Activated CD8-positive, alpha-beta memory T cell treated with anti-CD3 and anti-CD28 coated beads for 4 hours (primary cell): Measurements from ENCODE around the gene TRAPPC12.

Experiments used
- DNase-seq, 2 donors: peaks; one replicate each; pipeline ENCODE4 v3.0.0-alpha.2; 2020; ENCODE audit warnings: low read depth in 2 of 2

Gene TRAPPC12

DNA sequence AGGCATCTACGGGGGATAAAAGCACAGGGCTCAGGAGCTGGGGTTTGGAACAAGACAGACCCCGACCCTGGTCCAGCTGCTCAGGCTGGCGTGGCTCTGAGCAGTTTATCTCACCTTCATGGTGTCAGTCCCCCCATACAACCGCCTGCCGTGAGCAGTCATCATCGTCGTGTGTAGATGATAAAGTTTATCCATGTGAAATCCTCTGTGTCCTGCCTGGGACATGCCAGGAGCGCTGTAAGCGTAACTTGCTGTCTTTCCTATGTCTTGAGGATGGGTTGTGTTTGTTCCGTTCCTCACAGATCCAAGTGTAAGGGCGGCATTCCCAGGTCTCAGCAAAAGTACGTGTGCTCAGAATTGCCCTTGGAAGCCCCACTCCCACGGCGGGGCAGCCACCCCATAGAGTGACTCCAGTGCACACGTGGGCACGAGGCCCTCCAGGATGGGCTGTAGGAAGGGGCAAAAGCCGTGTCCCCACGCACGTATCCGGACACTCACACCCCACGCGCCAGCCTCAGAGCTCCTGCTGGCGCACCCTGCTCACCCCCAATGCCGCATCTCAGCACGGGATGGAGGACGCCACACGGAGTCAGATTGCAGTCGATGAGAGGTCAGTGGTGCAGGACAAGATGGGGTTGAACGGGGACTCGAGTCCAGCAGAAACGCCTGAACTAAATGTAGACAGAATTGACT lies 88.9 kb downstream of the TRAPPC12 start:
- no peak for DNase-seq

DNA sequence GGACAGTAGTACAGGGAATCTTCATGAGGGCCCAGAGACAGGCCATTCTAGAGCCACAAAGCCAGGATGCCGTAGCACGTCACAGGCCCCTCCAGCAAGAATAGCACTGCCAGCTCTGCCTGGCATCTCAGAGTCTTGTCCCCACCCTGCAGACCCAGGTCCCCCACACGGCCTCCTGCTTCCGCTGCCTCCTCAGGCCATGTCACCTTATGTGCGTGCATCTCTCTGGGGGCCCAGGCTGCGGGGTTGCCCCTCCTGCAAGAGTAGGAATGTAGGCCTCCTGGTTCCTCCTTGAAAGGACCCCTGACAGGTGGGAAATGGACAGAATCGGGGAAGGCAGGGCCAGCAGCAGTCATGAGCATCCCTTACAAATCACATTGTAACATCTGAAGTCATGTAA lies 90.0 kb downstream of the TRAPPC12 start:
- no peak for DNase-seq

DNA sequence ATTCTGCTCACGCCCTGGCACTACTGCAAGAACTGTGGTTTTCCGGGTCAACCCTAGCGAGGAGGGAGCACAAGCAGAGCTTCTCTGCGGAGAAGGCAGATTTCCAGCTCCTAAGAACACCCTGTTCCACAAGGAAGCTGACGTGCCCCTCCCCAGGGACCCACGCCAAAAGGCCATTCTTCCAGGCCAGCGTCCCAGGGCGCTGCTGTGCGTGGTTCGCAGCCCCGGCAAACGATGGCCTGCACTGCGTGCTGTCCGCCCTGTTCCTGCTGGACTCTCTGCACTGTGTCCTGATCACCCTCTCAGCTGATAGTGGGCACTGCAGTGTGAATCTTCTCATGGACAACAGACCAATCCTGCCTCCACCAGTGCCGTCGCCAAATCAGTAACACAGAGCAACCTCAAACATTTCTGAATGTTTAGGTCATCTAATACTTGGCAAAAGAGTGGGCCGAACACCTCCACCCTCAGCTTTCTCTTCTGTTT lies 90.7 kb downstream of the TRAPPC12 start:
- no peak for DNase-seq

DNA sequence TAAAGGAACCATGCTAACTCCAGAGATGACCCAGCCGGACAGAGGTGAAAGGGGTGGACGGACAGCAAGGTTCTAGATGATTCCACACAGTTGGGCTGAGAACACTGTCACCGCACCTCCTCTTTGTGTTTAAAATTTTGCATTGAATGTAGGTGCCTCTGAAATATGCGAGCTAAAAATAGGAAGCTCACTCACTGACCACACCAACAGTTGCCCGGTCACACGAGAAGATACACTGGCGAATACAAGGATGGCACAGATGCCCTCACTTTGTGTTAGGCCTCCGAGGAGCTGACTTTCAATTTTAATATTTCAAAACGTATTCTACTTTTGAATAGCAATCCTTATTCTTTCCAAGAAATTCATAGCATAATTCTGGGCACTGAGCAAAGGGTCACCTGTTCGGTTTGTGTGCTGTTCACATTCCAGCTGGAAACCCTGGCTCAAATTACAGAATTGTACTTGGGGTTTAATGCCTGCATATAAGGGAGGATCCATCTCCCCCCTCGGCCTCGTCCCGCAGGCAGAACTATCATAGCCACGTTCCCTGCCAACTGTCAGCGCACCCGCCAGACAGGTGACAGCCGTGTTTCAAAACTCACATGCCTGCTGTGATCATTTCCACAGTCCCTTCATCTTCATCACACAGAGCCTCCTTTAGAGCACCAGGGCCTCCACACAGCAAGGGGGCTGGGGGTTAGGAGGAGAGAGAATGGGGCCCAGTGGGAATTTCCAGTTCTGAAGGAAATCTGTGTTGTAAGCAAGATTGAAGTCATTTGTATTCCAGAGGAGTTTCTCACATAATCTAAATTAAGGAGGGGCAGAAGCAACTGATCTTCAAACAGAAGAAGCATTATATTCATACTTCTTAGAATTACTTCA lies 91.6 kb downstream of the TRAPPC12 start:
- DNase-seq: no peak

DNA sequence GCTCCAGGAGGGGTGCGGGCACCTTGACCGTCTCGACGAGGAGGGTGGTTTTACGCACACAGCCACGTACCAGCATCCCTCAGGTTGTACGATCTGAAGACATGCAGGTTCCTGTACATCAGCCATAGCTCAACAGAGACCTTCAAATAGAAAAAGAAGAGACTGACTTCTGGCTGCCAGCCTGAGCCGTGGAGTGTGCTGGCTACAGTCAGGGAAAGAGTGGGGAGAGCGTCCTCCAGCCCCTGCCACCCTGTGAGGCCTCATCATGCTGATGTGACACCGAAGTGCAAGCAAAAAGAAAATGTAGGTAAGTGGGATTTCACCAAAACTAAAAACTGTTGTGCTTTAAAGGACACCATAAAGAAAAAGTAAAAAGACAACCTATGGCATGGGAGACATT lies 92.8 kb downstream of the TRAPPC12 start:
- DNase-seq: no peak

DNA sequence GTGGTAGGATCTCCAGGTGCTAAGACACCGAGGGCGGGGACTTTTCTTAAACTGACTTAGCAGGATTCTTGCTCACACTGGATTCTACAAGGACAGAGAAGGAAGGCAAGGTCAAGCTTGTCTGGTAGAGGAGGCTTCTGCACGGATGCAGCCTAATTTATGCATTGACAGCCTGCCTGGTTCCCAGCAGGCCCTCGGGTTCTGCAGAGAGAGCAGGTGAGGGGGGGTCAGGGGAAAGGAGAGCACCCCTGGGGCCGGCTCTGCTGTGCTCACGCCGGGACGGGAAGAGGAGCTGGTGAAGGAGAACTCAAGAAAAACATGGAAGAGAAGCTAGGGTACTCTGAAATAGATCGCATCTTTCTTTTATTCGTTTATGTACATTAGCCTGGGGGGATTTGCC lies 93.5 kb downstream of the TRAPPC12 start:
- DNase-seq: no peak

DNA sequence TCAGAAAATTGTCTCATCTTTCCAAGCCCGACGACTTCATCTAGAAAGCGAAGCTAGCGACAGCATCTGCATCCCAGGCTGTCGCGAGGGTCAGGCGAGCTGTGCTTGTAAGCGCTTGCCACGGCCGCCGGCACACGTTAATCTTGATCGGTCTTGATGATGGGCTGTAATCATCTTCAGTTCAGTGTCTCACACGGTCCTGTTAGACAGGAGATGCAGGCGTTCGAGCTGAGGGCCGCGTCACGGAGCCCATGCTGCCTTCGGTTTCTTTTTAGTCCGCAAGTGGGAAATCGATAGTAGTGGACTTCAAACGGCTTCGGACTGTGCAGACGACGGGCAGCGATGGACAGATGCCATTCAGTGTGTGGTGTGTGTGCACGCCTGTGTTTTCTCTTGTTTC lies 96.3 kb downstream of the TRAPPC12 start:
- DNase-seq: no peak

DNA sequence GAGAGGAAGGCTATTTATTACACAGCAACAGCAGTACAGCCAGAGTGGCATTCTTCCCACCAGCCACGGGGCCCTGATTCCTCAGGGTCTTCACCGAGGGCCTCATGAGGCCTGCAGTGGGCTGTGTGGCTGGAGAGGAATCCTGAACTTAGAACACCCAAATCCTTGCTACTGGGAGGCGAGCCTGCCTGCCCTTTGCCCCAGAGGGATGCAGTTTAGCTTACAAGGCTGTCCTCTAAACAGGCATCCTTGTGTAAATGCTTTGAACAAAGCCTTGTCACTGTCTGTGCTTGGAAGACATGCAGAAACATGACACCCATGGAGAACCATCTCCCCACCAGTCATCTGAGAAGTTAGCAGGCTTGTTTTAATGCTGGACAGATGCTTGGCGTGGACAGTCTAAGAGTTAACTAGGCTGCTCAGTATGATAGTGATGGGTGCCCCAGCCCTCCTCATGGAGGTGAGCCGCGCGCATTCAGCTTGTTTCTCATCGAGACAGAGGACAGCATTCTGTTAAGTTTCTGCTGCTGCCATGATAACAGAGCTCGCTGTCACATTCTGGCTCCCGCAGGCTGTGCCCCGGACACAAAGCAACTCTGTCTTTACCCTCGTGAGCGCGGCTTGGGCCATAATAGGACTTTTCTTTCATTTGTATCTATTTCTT lies 97.0 kb downstream of the TRAPPC12 start:
- DNase-seq: no peak

DNA sequence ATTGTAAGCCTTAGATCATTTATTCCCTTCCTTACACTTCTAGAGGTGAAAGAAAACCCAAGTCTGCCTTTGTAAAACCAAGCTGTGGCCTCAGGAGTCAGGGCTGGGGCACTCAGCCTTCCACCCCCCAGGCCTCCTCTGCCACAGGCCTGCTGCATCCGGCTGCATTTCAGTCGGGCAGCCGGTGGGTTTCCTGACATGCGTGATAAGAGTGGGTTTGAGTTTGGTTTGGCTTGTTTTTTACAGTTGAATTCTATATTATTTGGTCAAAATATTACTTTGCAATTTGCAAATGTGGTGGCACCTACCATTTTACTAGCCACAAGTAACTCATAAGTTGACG lies 97.5 kb downstream of the TRAPPC12 start:
- DNase-seq: no peak

DNA sequence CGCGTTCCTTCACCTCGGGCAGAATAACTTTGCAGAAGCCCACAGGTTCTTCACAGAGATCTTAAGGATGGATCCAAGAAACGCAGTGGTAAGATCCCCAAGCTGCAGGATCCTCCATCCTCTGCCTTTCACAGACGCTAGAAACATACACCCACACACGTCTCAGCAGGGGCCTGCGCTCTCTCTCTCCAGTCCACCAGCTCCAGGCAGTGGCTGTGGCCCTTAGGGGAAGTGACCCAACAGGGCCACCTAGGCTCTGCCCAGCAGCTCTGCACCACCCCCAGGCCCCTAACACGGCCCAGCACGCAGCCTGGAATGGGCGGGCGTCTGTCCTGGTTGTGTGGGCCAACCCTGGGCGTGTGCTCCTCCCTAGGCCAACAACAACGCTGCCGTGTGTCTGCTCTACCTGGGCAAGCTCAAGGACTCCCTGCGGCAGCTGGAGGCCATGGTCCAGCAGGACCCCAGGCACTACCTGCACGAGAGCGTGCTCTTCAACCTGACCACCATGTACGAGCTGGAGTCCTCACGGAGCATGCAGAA lies 99.4 kb downstream of the TRAPPC12 start:
- DNase-seq: no peak

DNA sequence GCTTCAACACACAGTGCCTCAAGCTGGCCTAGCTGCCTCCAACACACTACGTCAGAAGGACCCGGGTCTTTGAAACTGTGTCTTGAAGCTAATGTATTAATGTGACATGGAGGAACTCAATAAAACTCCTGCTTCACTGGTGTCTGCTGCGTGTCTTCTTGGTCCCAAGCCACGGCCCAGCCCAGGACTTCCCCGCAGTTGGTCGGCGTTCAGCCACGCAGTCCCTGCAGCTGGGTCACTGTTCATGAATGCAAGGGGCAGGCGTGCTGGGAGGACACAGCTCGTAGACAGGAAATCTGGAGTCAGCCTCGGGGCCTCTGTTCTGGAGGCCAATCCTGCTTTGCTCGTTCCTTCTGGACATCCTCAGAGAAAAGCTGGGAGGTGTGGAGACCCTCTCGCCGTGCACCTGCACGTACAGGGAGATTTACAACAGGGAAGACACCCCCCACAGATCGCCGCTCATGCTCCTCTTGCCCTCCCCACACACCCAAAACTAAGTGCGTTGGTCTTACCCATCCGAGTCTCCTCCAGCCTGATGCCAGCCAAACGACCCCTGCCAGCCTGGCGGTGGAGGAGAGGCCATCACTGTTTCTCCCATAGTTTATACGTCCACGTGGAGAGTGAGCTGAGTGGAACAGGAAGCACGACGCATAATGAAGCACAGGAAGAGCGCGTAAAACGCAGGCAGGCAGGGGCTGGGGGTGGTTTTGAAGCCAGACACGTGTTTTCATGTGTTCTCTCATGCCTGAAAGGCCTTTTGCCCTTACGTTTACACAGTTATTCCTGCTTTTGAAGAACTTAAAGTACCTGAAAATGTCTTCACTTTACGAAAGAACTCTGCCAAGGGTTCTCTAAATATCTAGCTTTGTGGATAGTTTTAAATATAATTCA lies 100.2 kb downstream of the TRAPPC12 start:
- no peak for DNase-seq

DNA sequence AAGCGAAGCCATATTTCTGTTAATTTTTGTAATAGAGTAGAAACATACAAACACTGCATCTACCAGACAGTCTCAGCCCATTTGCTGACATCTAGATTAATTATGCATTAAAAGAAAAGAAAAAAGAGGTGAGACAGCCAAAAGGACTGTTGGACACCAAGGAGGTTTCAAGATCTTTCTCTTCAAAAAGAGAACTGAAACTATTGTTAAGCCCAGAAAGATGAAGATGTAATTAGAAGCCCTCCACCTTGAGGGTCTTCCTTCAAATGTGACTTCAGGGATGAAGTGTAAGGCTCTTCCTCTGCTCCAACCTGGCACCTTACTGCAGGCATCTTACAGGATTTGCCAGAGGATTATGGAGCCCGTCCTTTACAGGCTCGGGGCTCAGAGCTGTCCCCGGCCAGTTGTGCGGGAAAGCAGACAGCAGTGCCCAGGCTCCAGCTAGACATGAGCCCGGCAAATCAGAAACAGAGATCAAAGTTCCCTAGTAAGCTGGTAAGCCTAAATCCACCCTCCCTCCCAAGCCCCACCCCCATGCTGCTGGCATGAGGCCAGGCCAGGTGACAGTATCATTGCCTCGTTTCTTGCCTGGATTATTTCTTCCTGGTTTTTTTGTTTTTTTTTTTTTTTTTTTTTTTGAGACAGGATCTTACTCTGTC lies 101.0 kb downstream of the TRAPPC12 start:
- DNase-seq: no peak

DNA sequence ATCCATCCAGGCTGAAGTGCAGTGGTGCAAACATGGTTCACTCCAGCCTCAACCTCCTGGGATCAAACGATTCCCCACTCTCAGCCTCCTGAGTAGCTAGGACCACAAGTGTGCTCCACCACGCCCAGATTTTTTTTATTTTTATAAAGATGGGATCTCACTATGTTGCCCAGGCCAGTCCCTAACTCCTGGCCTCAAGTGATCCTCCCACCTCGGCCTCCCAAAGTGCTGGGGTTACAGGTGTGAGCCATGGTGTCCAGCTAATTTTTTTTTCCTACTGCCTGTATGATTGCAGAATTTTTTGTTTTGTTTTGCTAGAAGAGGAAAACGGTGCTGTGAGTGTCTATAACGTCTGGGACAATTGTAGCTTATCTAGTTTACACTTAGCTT lies 101.5 kb downstream of the TRAPPC12 start:
- DNase-seq: no peak

DNA sequence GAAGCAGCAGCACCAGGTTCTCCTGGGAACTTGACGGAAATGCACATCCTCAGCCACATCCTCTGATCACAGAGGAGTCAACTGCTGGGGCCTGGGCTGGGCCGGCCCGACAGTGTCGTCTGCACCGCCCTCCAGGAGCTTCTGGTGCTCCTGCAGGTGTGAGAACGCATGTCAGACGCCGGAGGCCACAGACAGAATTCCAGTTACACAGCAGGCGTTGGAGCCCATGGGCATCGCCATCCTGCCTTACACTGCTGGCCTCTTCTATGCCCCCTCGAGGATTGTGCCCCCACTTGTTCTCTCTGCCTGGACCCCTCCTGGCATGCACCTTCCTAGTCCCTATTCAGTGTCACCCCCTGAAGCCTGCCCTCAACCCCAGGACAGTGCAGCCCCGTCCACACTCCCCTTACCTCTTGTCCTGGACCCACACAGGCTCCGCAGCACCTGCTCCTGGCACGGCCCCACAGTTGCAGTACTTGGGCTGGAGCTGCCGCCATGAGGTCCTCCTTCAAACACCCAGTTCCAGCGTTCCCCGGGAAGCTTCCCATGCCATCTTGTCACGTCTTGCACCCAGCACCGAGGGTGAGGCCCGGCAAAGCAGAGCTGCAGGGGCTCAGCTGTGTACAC lies 102.4 kb downstream of the TRAPPC12 start:
- no peak for DNase-seq

DNA sequence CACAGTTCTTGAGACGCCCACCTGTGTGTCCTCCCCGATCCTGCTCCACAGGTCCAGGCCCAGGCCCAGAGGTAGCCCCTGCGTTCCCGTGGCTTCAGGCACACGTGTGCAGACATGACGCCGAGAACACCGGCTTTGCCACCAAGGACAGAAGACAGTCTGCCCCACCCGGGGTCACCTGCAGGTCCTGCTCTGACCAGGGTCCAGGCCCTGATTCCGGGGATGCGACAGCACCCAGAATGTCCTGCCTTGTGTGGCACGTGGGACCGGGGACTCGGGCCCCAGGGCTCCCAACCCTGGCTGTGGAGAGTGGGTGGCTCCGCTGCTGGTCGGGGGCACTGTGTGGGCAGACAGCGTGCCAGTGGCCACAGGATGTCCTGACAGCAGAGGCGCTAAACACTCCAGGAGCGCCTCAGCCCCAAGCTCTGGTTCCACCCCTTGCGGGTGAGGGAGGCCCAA lies 102.9 kb downstream of the TRAPPC12 start:
- DNase-seq: no peak

DNA sequence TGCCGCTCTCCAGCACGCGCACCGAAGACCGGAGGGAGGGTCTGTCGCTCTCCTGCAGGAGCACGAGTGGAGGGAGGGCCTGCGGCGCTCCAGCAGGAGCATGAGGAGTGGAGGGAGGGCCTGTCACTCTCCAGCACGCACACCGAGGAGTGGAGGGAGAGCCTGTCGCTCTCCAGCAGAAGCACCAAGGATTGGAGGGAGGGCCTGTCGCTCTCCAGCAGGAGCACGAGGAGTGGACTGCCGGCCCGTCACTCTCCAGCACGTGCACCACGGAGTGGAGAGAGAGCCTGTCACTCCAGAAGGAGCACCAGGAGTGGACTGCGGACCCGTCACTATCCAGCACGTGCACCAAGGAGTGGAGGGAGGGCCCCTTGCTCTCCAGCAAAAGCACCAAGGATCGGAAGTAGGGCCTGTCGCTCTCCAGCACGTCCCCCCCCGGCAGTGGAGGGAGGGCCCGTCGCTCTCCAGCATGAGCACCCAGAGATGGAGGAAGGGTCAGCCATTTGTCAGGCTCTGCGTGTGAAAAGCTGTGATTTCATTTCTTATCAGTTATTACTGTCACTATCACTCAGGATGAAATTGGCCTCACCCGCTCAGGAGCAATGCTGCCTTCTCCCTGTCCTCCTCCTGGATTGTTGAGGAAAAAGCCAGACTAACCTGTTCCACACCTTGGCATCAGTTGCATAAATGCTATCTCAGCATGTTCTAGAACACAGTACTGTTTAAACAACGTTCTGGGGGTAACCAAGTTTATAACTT lies 103.9 kb downstream of the TRAPPC12 start:
- DNase-seq: no peak

DNA sequence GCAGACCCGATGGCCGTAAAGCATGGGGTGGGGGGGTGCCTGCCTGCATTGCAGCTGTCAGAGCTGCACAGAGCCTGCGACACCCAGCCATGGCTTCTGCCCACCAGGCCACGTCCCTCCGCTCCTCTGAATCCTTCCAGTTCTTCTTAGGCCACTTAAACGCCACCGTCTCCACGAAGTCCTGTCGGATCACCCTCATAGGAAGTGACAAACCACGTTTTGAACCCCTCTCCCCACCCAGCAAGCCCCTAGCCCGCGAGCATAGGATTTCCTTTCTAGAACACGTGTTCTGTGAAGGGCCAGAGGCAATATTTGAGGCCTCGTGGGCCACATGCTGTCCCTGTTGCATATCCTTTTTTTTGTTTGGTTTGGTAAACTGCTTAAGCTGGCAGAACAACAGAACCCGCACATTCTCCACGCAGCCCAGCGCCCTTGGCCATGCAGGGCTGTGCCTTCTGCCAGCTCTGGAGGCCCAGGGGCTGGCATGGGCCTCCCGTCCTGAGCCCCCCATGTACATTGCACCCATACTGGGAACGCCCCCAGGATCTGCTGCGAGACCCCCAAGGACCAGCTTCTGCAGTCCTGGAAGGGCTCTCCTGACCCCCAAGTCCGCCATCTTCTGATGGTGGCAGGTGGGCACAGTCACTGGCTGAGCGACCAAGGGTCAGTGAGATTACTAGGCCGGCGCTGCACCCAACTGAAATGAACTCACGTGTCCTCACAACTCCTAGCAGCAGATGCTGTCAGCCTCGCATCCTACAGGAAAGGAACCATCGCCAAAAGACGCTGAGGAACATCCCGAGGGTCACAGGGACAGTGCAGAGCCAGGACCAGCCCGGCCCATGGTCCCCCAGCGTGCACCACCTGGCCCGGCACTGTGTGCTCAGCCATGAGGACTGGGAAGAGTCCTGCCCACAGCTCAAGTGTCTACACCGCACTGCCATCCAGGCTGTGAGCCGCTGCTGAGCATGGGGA lies 104.8 kb downstream of the TRAPPC12 start:
- no peak for DNase-seq

DNA sequence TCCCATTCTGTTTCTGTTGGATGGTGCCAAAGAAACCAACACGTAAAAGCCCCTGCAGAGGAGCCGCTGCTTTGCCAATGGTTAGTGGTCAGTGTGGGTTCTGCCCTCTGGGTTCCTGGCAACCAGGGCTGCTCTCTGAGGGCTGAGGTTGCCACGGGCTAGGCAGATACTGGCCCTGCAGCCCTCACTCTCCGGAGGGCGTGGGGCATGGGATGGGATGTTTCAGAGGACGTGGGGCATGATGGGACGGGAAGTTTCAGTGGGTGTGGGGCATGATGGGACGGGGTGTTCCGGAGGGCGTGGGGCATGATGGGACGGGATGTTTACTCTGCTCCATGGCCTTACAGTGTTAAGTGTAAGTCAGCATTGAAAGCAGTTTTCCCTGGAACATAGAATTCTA lies 105.7 kb downstream of the TRAPPC12 start:
- no peak for DNase-seq
